ENCODE measurements around the gene BMPR1B.

Gene BMPR1B

DNA sequence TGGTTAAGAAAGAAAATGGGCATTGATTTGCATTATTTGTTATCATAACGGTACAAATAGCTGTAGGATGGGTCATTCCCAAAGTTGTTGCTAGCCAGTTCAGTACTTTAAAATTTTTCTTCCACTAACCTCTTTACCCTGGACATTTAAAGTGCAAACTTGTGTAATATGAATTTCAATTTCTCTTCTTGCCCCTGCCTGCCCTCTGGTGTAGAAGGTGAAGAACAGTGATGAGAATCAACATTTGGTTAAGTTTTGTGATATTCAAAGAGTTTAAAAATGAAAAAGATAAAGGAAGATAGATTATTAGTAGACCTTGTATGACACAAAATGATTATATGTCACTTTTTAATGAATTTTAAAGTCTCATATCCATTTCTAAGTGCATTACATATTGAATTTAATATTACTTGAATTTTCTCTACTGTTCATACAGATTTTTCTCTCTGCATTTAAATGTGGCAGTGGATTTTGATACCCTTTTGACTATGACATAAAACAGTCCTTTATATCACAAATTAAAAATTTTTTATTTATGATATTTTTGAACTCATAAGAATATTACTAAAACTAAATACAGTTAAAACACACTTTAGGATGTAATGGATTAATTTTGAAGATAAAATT lies 337.7 kb downstream of the BMPR1B start:
- Histone ChIP-seq H3K4me3 (ENCODE audit: severe bottlenecking) (no peak overlapping the region), H3K4me1 (ENCODE audit: insufficient read depth, poor library complexity, severe bottlenecking) (no peaks in the 10 kb centered on the region)
- no peak for DNase-seq (ENCODE audit: low spot score)

GRCh38 chr4:95102162-95102790 lies 344.5 kb downstream of the BMPR1B start:
- H3K4me3 ChIP-seq (ENCODE audit: severe bottlenecking): no peak overlapping the region
- no peaks in the 10 kb centered on the region for H3K36me3 ChIP-seq (ENCODE audit: low read depth)
- ATAC-seq (ENCODE audit: low read depth) (peak; percentile 53; the same call in 1 of the 3 replicates), DNase-seq (ENCODE audit: low spot score) (no peak)
- H3K4me1 ChIP-seq (ENCODE audit: insufficient read depth, poor library complexity, severe bottlenecking): peaks cover 8% of the 10 kb centered on the region
- H3K9me3 ChIP-seq (ENCODE audit: severe bottlenecking): no peaks in the 10 kb centered on the region
- H3K27me3 ChIP-seq (ENCODE audit: insufficient read depth, poor library complexity, severe bottlenecking): no peaks in the 10 kb centered on the region
- TF ChIP-seq CTCF (IDR thresholded peaks at IDR 0.05; ENCODE audit: poor library complexity, severe bottlenecking): peak; percentile 27
- H3K27ac ChIP-seq (ENCODE audit: poor library complexity, severe bottlenecking): no peak overlapping the region

More for the DNA sequence above, 337.7 kb downstream of the BMPR1B start:
- H3K27me3 ChIP-seq (ENCODE audit: insufficient read depth, poor library complexity, severe bottlenecking): no peaks in the 10 kb centered on the region
- no peaks in the 10 kb centered on the region for H3K36me3 ChIP-seq (ENCODE audit: low read depth)
- TF ChIP-seq CTCF (IDR thresholded peaks at IDR 0.05; ENCODE audit: poor library complexity, severe bottlenecking): peak; percentile 83
- no peaks in the 10 kb centered on the region for H3K9me3 ChIP-seq (ENCODE audit: severe bottlenecking)
- no peak overlapping the region for H3K27ac ChIP-seq (ENCODE audit: poor library complexity, severe bottlenecking)
- peak; percentile 54; the same call in 1 of the 3 replicates for ATAC-seq (ENCODE audit: low read depth)

- no peaks in the 10 kb centered on the region for H3K9me3 ChIP-seq (ENCODE audit: severe bottlenecking)
- TF ChIP-seq CTCF (IDR thresholded peaks at IDR 0.05; ENCODE audit: poor library complexity, severe bottlenecking): no peak
- H3K4me3 ChIP-seq (ENCODE audit: severe bottlenecking): no peak overlapping the region
- no peaks in the 10 kb centered on the region for H3K27me3 ChIP-seq (ENCODE audit: insufficient read depth, poor library complexity, severe bottlenecking)
- DNase-seq (ENCODE audit: low spot score) (no peak), ATAC-seq (ENCODE audit: low read depth) (no peak)
- peaks cover 27% of the 10 kb centered on the region for H3K4me1 ChIP-seq (ENCODE audit: insufficient read depth, poor library complexity, severe bottlenecking)
- no peak overlapping the region for H3K27ac ChIP-seq (ENCODE audit: poor library complexity, severe bottlenecking)
- no peaks in the 10 kb centered on the region for H3K36me3 ChIP-seq (ENCODE audit: low read depth)
Observed at GRCh38 chr4:95105112-95105511, 347.4 kb downstream of the BMPR1B start.

- no peaks in the 10 kb centered on the region for H3K9me3 ChIP-seq (ENCODE audit: severe bottlenecking)
- ATAC-seq (ENCODE audit: low read depth) (no peak), DNase-seq (ENCODE audit: low spot score) (no peak)
- H3K27me3 ChIP-seq (ENCODE audit: insufficient read depth, poor library complexity, severe bottlenecking): no peaks in the 10 kb centered on the region
- no peak overlapping the region for H3K27ac ChIP-seq (ENCODE audit: poor library complexity, severe bottlenecking)
- peaks cover 27% of the 10 kb centered on the region for H3K4me1 ChIP-seq (ENCODE audit: insufficient read depth, poor library complexity, severe bottlenecking)
- no peaks in the 10 kb centered on the region for H3K36me3 ChIP-seq (ENCODE audit: low read depth)
- no peak overlapping the region for H3K4me3 ChIP-seq (ENCODE audit: severe bottlenecking)
- no peak for TF ChIP-seq CTCF (IDR thresholded peaks at IDR 0.05; ENCODE audit: poor library complexity, severe bottlenecking)
Observed at GRCh38 chr4:95105983-95106382, 348.2 kb downstream of the BMPR1B start.

DNA sequence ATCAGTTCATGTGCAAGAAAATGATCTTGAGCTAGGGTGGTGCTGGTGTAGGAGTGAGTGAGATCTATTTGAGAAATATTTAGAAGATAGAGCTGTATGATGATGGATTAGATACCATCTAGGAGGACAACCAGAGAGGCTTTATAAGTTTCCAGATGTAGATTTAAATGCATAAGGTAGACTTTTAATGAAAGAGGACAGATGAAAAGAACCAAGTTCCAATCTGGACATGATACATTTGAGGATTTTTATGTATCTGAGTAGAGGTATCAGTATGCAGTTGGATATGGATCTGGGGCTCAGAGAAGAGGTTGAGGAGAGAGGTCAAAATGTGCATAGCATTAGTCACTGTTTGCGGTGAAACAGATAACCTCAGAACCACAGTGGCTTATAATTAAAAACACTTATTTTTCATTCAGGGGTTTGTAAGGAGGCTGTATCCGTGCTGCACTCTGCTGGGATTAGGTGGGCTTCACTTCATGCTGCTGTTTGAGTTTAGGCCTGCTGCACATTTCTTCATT lies 348.7 kb downstream of the BMPR1B start:
- Histone ChIP-seq H3K4me1 (ENCODE audit: insufficient read depth, poor library complexity, severe bottlenecking) (peaks cover 27% of the 10 kb centered on the region), H3K36me3 (ENCODE audit: low read depth) (no peaks in the 10 kb centered on the region), H3K4me3 (ENCODE audit: severe bottlenecking) (no peak overlapping the region), H3K27me3 (ENCODE audit: insufficient read depth, poor library complexity, severe bottlenecking) (no peaks in the 10 kb centered on the region), H3K27ac (ENCODE audit: poor library complexity, severe bottlenecking) (peak overlapping the region; percentile 42), H3K9me3 (ENCODE audit: severe bottlenecking) (no peaks in the 10 kb centered on the region)
- TF ChIP-seq CTCF (IDR thresholded peaks at IDR 0.05; ENCODE audit: poor library complexity, severe bottlenecking): no peak
- peak; percentile 51; the same call in 2 of the 3 replicates for ATAC-seq (ENCODE audit: low read depth)
- no peak for DNase-seq (ENCODE audit: low spot score)
